Measurements from ENCODE around the gene ASB15.
A peak's percentile ranks its signal among the peaks of the same experiment; 100 is the strongest.

Gene ASB15

GRCh38 chr7:123669485-123669884 is 67.9 kb downstream of the ASB15 start:
- DNase-seq, result no peak

- DNase-seq, result no peak
Observed at GRCh38 chr7:123673137-123673732, 71.6 kb downstream of the ASB15 start.

- DNase-seq, result no peak
Observed at GRCh38 chr7:123673752-123674398, 72.3 kb downstream of the ASB15 start.

- DNase-seq, result no peak
Observed at GRCh38 chr7:123674399-123675180, 73.0 kb downstream of the ASB15 start.

GRCh38 chr7:123675181-123675473 is 73.5 kb downstream of the ASB15 start:
- no peak for DNase-seq

GRCh38 chr7:123677061-123677715 is 75.6 kb downstream of the ASB15 start:
- DNase-seq, result no peak

- DNase-seq, result no peak
Observed at GRCh38 chr7:123679614-123680013, 78.0 kb downstream of the ASB15 start.

GRCh38 chr7:123680580-123680979 is 79.0 kb downstream of the ASB15 start:
- DNase-seq, result no peak

GRCh38 chr7:123681561-123681960 is 79.9 kb downstream of the ASB15 start:
- DNase-seq, result no peak

GRCh38 chr7:123682690-123683089 is 81.1 kb downstream of the ASB15 start:
- peak; percentile 52 for DNase-seq

- DNase-seq, result no peak
Observed at GRCh38 chr7:123687161-123687560, 85.5 kb downstream of the ASB15 start.

- DNase-seq, result no peak
Observed at GRCh38 chr7:123687727-123688126, 86.1 kb downstream of the ASB15 start.
